Activated naive CD4-positive, alpha-beta T cell treated with anti-CD3 and anti-CD28 coated beads, Interleukin-2, amount 50 U/mL, for 24 hours (primary cell): ENCODE data around the gene CIT.

ENCODE experiments used
- H3K27ac Mint-ChIP-seq: one replicate; pipeline ENCODE4 v1.8.0; 2021; ENCODE audit warnings: mild to moderate bottlenecking, mixed read lengths
- H3K27me3 Mint-ChIP-seq: one replicate; pipeline ENCODE4 v1.8.0; 2021; ENCODE audit warnings: mixed read lengths
- H3K36me3 Mint-ChIP-seq: one replicate; pipeline ENCODE4 v1.8.0; 2021; ENCODE audit warnings: mixed read lengths
- H3K4me1 Mint-ChIP-seq: one replicate; pipeline ENCODE4 v1.8.0; 2021; ENCODE audit warnings: mixed read lengths
- H3K4me3 Mint-ChIP-seq: one replicate; pipeline ENCODE4 v1.8.0; 2021; ENCODE audit warnings: mild to moderate bottlenecking, mixed read lengths
- H3K9me3 Mint-ChIP-seq: one replicate; pipeline ENCODE4 v1.8.0; 2021; ENCODE audit warnings: mixed read lengths

CIT gene

DNA sequence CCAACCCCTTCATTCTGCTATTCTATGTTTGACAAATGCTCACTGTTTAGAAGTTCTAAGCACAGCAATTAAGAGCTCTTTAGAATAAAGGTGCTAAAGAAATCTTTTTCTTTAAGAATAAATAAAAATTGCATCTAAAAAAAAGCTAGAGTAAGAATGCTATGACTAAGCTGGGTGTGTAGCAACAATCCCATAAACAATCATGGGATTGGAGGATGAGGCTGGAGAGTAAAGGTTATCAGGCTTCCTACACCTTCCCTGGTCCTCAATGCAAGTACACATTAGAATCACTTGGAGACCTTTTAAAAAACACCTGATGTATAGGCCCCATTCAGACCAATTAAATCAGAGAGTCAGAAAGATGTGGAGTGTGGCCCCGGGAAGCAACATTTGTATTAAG, 88.3 kb downstream of the CIT start:
- peaks cover 3% of the 10 kb centered on the region for H3K36me3 Mint-ChIP-seq
- no peaks in the 10 kb centered on the region for H3K9me3 Mint-ChIP-seq
- no peak overlapping the region for H3K4me3 Mint-ChIP-seq
- H3K4me1 Mint-ChIP-seq, result no peaks in the 10 kb centered on the region
- H3K27ac Mint-ChIP-seq, result no peak overlapping the region
- H3K27me3 Mint-ChIP-seq, result no peaks in the 10 kb centered on the region

DNA sequence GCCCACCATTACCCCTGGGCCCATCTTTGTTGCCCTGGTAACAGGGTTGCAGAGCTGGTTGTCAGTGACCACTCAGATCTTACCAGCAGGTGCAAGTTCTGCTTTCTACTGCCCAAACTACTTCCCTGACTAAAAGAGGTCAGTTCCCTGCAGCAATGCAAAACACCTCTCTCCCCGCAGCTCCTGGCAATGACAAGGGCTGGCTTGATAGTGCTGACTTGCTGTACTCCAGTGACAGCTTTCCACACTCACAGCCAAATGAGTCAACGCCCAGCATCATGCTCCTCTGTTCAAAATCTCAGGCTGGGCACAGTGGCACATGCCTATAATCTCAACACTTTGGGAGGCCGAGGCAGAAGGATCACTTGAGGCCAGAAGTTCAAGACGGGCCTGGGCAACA, 90.6 kb downstream of the CIT start:
- H3K36me3 Mint-ChIP-seq, result peaks cover 3% of the 10 kb centered on the region
- no peaks in the 10 kb centered on the region for H3K27me3 Mint-ChIP-seq
- H3K4me3 Mint-ChIP-seq, result no peak overlapping the region

GRCh38 chr12:119784673-119785072, 92.4 kb downstream of the CIT start:
- H3K4me3 Mint-ChIP-seq, result no peak overlapping the region
- no peak overlapping the region for H3K27ac Mint-ChIP-seq
- no peaks in the 10 kb centered on the region for H3K4me1 Mint-ChIP-seq
- H3K9me3 Mint-ChIP-seq, result no peaks in the 10 kb centered on the region
- H3K36me3 Mint-ChIP-seq, result peaks cover 3% of the 10 kb centered on the region
- H3K27me3 Mint-ChIP-seq, result no peaks in the 10 kb centered on the region

More for the DNA sequence above, 90.6 kb downstream of the CIT start:
- H3K9me3 Mint-ChIP-seq, result no peaks in the 10 kb centered on the region
- H3K27ac Mint-ChIP-seq, result no peak overlapping the region
- no peaks in the 10 kb centered on the region for H3K4me1 Mint-ChIP-seq

GRCh38 chr12:119783787-119784186, 93.3 kb downstream of the CIT start:
- H3K9me3 Mint-ChIP-seq, result no peaks in the 10 kb centered on the region
- H3K4me3 Mint-ChIP-seq, result no peak overlapping the region
- no peaks in the 10 kb centered on the region for H3K4me1 Mint-ChIP-seq
- no peak overlapping the region for H3K27ac Mint-ChIP-seq
- no peaks in the 10 kb centered on the region for H3K27me3 Mint-ChIP-seq
- H3K36me3 Mint-ChIP-seq, result peaks cover 3% of the 10 kb centered on the region

- no peak overlapping the region for H3K27ac Mint-ChIP-seq
- H3K4me3 Mint-ChIP-seq, result no peak overlapping the region
- H3K36me3 Mint-ChIP-seq, result peaks cover 3% of the 10 kb centered on the region
- no peaks in the 10 kb centered on the region for H3K4me1 Mint-ChIP-seq
- no peaks in the 10 kb centered on the region for H3K9me3 Mint-ChIP-seq
- H3K27me3 Mint-ChIP-seq, result no peaks in the 10 kb centered on the region
These were observed 95.3 kb downstream of the CIT start for GRCh38 chr12:119781804-119782203.

- H3K4me3 Mint-ChIP-seq, result no peak overlapping the region
- no peaks in the 10 kb centered on the region for H3K4me1 Mint-ChIP-seq
These were observed 96.2 kb downstream of the CIT start for GRCh38 chr12:119780786-119781434.

GRCh38 chr12:119775246-119775895, 101.7 kb downstream of the CIT start:
- no peaks in the 10 kb centered on the region for H3K27me3 Mint-ChIP-seq
- H3K9me3 Mint-ChIP-seq, result no peaks in the 10 kb centered on the region
- H3K36me3 Mint-ChIP-seq, result no peaks in the 10 kb centered on the region
- H3K4me3 Mint-ChIP-seq, result no peak overlapping the region
- no peak overlapping the region for H3K27ac Mint-ChIP-seq
- H3K4me1 Mint-ChIP-seq, result no peaks in the 10 kb centered on the region

More at GRCh38 chr12:119780786-119781434, 96.2 kb downstream of the CIT start:
- Mint-ChIP-seq H3K9me3 (no peaks in the 10 kb centered on the region), H3K36me3 (peaks cover 2% of the 10 kb centered on the region), H3K27me3 (no peaks in the 10 kb centered on the region), H3K27ac (no peak overlapping the region)

DNA sequence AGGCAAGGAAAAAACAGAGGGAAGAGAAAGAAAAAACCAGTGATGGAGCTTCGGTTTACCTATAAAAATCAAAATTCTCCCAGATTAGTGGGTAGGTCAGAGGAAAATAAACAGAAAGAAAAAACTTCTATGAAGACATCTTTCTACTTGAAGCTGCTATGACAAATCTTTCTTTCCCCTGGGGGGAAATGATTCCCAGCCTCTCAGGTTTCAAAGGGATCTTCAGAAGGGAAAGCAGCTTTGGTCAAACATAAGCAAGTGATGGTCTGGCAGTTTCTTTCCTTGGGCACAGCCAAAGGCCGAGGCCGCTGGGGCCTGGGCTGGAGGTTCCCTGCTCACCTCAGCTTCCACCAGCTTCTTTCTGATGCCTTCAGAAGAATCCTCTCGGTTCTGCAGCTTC, 104.7 kb downstream of the CIT start:
- Mint-ChIP-seq H3K36me3 (no peaks in the 10 kb centered on the region), H3K27me3 (no peaks in the 10 kb centered on the region), H3K27ac (no peak overlapping the region), H3K4me3 (no peak overlapping the region), H3K4me1 (no peaks in the 10 kb centered on the region), H3K9me3 (no peaks in the 10 kb centered on the region)

DNA sequence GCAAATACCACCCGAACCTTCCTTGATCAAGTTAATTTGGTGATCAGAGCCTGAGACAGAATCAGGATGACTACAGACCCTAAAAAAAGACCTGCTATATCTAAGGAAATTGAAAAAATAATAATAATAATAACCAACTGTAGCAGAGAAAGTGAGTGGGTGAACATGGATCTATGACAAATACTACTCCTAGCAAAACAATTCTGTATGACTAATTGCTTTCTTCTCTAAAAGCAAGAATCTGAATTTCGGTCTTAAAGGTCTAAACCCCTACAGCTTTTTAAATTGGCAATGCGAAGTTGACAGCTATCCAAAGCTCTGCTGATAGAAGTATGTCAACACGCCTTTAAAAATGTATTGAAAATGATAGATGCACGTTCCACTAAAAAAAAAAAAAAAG, 107.0 kb downstream of the CIT start:
- no peak overlapping the region for H3K4me3 Mint-ChIP-seq
- no peaks in the 10 kb centered on the region for H3K9me3 Mint-ChIP-seq
- no peaks in the 10 kb centered on the region for H3K36me3 Mint-ChIP-seq
- H3K27me3 Mint-ChIP-seq, result no peaks in the 10 kb centered on the region
- no peak overlapping the region for H3K27ac Mint-ChIP-seq
- H3K4me1 Mint-ChIP-seq, result no peaks in the 10 kb centered on the region

- Mint-ChIP-seq H3K4me1 (no peaks in the 10 kb centered on the region), H3K27ac (no peak overlapping the region), H3K27me3 (no peaks in the 10 kb centered on the region), H3K9me3 (no peaks in the 10 kb centered on the region), H3K4me3 (no peak overlapping the region), H3K36me3 (peaks cover 4% of the 10 kb centered on the region)
These were observed 114.5 kb downstream of the CIT start for GRCh38 chr12:119762619-119763018.

GRCh38 chr12:119758722-119759121, 118.4 kb downstream of the CIT start:
- no peaks in the 10 kb centered on the region for H3K4me1 Mint-ChIP-seq
- no peak overlapping the region for H3K4me3 Mint-ChIP-seq
- H3K27me3 Mint-ChIP-seq, result no peaks in the 10 kb centered on the region
- no peak overlapping the region for H3K27ac Mint-ChIP-seq
- H3K9me3 Mint-ChIP-seq, result no peaks in the 10 kb centered on the region
- H3K36me3 Mint-ChIP-seq, result peaks cover 4% of the 10 kb centered on the region

DNA sequence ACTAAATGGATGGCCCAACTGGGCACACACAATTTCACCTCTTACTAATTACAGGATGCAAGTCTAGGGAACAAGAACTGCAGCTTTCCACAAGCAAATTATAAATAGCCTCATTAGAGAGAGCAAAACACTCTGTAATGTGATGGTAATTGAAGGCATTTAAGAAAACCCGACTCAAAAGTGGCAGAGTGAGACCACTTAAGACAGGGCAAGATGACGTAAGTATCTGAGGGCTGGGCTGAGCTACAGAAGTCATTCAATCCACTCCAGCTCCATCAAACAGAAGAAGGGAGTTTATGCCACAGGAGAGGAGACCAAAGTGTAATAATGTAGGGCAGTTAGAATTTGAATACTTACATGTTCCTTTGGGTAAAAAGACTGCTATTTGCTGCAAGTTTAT, 118.9 kb downstream of the CIT start:
- Mint-ChIP-seq H3K36me3 (peaks cover 4% of the 10 kb centered on the region), H3K4me3 (no peak overlapping the region), H3K9me3 (no peaks in the 10 kb centered on the region), H3K4me1 (no peaks in the 10 kb centered on the region), H3K27ac (no peak overlapping the region), H3K27me3 (no peaks in the 10 kb centered on the region)

DNA sequence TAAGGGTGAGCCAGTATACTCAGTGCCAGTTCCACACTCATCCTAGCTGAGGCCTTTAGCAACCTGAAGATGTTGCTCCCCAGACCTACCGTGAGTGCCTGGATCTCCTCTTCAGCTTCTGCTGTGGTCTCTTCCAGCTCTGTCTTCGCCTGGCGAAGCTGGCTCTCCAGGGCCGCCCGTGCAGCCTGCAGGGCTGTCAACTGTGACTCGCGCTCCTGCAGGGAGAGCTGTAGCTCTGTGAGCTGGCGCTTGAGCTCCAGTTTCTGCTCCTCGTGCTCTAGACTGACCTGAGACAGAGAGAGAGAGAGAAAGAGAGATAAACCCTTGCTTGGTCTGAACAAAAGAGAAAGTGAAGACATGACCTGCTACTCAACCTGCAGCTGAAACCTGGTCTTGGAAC, 125.2 kb downstream of the CIT start:
- Mint-ChIP-seq H3K27ac (no peak overlapping the region), H3K9me3 (no peaks in the 10 kb centered on the region), H3K36me3 (no peaks in the 10 kb centered on the region), H3K4me1 (no peaks in the 10 kb centered on the region), H3K4me3 (no peak overlapping the region), H3K27me3 (no peaks in the 10 kb centered on the region)

DNA sequence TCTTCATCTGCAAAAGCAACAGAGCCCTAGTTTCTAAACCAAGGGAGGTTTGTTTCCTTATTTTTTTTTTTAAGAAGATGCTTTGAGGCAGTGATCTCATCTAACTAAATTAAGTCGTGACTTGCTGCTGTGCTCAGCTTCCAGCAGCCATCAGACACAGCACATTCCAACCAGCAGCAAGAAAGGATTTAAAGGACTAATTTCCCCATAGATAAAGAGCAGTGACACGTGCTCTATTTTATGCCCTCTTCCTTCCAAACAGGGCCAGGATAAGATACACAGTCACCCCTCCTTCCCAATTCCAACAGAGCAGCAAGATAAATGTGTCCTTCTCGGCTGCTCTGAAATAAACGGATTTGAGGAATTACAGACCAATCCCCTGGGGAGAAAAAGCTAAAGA, 127.5 kb downstream of the CIT start:
- H3K9me3 Mint-ChIP-seq, result peaks cover 3% of the 10 kb centered on the region
- peaks cover 8% of the 10 kb centered on the region for H3K36me3 Mint-ChIP-seq
- H3K27me3 Mint-ChIP-seq, result no peaks in the 10 kb centered on the region
- no peaks in the 10 kb centered on the region for H3K4me1 Mint-ChIP-seq
- H3K4me3 Mint-ChIP-seq, result no peak overlapping the region
- H3K27ac Mint-ChIP-seq, result no peak overlapping the region

DNA sequence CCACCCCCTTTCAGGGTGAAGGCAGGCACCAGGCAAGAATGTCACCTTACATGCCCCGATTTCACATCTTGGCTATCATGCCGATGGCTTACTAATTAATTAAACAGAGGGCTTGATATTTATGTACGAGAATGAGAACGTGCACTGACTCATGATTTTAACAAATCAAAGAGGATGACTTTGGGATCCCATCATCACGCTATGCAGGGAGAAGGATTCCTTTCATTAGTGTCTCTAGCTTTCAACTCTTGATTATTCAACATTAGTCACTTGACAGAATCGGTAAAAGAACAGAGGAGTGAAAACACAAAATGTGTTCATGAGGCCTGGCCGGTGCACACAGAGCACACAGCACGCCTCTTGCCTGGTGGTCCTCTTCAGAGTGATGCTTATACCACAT, 128.6 kb downstream of the CIT start:
- H3K27me3 Mint-ChIP-seq, result no peaks in the 10 kb centered on the region
- peaks cover 16% of the 10 kb centered on the region for H3K36me3 Mint-ChIP-seq
- H3K4me3 Mint-ChIP-seq, result no peak overlapping the region
- no peaks in the 10 kb centered on the region for H3K4me1 Mint-ChIP-seq
- peaks cover 10% of the 10 kb centered on the region for H3K9me3 Mint-ChIP-seq
- H3K27ac Mint-ChIP-seq, result no peak overlapping the region

DNA sequence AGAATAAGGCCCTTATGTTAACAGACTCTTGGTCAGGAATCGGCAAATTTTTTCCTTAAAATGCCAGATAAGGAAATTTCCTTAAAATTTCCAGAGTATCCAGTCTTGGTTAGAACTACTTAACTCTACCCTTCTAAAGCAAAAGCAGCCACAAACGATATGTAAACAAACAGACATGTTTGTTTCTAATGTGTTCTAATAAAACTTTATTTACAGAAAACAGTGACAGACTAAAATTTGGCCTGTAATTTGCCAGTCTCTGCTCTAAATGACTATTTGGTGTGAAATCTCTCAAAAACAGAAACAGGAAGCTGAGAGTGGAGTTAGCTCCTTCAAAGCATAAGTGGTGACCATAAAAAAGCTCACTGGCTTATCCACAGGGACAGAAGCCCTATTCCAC, 131.0 kb downstream of the CIT start:
- H3K9me3 Mint-ChIP-seq, result peaks cover 18% of the 10 kb centered on the region
- no peaks in the 10 kb centered on the region for H3K27me3 Mint-ChIP-seq
- peaks cover 19% of the 10 kb centered on the region for H3K36me3 Mint-ChIP-seq
- no peak overlapping the region for H3K27ac Mint-ChIP-seq
- no peak overlapping the region for H3K4me3 Mint-ChIP-seq
- no peaks in the 10 kb centered on the region for H3K4me1 Mint-ChIP-seq
